ENCODE results near the gene IBSP.

DNA sequence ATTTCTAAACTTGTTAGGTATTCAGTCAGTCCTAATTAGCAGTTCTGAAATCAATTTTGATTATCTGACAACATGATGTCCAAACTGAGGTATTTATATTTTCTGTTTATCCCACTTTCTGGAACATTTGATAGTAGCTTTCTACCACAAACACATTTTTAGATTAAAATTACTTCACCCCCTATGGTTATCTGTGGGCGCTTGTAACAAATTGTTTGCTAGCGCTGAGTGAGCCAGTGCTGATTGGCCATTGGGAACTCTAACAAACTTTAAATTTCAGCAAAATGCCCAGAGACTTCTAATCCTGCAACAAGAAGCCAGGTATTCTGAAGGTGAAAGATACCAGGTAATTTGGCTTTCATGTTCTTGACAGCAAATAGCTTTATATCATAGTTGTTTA lies 33.3 kb downstream of the IBSP start, which contains the start of gene MEPE:
- TF ChIP-seq, protein P1, sequence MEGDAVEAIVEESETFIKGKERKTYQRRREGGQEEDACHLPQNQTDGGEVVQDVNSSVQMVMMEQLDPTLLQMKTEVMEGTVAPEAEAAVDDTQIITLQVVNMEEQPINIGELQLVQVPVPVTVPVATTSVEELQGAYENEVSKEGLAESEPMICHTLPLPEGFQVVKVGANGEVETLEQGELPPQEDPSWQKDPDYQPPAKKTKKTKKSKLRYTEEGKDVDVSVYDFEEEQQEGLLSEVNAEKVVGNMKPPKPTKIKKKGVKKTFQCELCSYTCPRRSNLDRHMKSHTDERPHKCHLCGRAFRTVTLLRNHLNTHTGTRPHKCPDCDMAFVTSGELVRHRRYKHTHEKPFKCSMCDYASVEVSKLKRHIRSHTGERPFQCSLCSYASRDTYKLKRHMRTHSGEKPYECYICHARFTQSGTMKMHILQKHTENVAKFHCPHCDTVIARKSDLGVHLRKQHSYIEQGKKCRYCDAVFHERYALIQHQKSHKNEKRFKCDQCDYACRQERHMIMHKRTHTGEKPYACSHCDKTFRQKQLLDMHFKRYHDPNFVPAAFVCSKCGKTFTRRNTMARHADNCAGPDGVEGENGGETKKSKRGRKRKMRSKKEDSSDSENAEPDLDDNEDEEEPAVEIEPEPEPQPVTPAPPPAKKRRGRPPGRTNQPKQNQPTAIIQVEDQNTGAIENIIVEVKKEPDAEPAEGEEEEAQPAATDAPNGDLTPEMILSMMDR (IDR thresholded peaks at IDR 0.05 in 2 of 3, conservative IDR thresholded peaks at IDR 0.05 in 1 of 3; ENCODE audit: insufficient read depth in 2 of 3, low read depth in 1 of 3, low read length in 3 of 3), result no peak
- TF ChIP-seq ZNF197 (CRISPR knock-in tag; IDR thresholded peaks at IDR 0.05; ENCODE audit: low read depth) (no peak), ZNF165 (CRISPR knock-in tag; IDR thresholded peaks at IDR 0.05; ENCODE audit: borderline replicate concordance) (no peak), POLR2A (conservative IDR thresholded peaks at IDR 0.05) (no peak), ZNF24 (IDR thresholded peaks at IDR 0.05) (no peak)
